ENCODE data around the gene BSND.

- TF ChIP-seq CTCF (IDR thresholded peaks at IDR 0.05; ENCODE audit: low read length) (no peak), EZH2phosphoT487 (IDR thresholded peaks at IDR 0.05; ENCODE audit: low read length) (no peak)
Measured at GRCh38 chr1:54989968-54990810, 8.5 kb upstream of the BSND start.
